Measurements from ENCODE around the gene KNDC1.

DNA sequence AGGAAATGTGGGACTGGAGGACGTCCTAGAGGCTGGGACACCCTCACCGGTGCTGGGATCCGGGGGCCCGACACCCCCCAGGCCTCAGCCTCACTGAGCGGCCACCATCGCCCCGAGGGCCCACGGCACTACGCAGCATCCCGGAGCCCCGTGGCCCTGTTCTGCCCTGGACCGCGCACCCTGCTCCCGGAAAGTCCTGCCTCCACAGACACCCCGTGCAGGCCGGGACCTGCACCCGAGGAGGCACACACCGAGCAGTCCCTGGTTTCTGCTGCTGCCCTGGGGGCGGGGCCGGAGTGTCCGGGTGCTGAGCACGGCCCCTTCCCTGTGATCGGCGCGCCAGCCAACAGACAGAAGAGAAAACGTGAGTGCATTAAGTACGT lies 18.1 kb upstream of the KNDC1 start:
- TF ChIP-seq POLR2A (IDR thresholded peaks at IDR 0.05; ENCODE audit: low read depth, low read length) = no peak
- no peak for TF ChIP-seq CTCF (IDR thresholded peaks at IDR 0.05; ENCODE audit: extremely low read depth in 1 of 2, insufficient read depth in 1 of 2, low read depth in 1 of 2, low read length in 2 of 2)
